ENCODE measurements around the gene CTXN1.

- TF ChIP-seq CTCF (conservative IDR thresholded peaks at IDR 0.05; ENCODE audit: low read length) (no peak), EZH2phosphoT487 (IDR thresholded peaks at IDR 0.05; ENCODE audit: borderline replicate concordance, low read depth, low read length) (no peak)
Measured at GRCh38 chr19:7923295-7924191, 2.4 kb downstream of the CTXN1 start.

All from OCI-LY7 (cell line).